ENCODE data around the gene CDK19. TPM values are rescaled to one million over a fixed set of nuclear protein-coding genes. Genes with fewer than 3 reads are reported as not detected.

CDK19 gene
- total RNA-seq, 3 donors from 2014 or later (not counting 1 experiment from before 2014, with no cell fraction given): 21.2 to 30.8 (median 25.9) TPM

GRCh38 chr6:110620065-110620464 lies 195.2 kb downstream of the CDK19 start:
- H3K4me1 ChIP-seq (ENCODE audit: control insufficient read depth, insufficient read depth, low read length): no peaks in the 10 kb centered on the region
- peaks cover 26% of the 10 kb centered on the region for H3K36me3 ChIP-seq (ENCODE audit: control insufficient read depth, insufficient read depth, low read length)
- DNase-seq (no peak), ATAC-seq (no peak)
- no peak overlapping the region for H3K4me3 ChIP-seq (ENCODE audit: low read length)
- Mint-ChIP-seq H3K4me3 (no peak overlapping the region), H3K27me3 (ENCODE audit: low read depth in 2 of 2) (no peaks in the 10 kb centered on the region), H3K4me1 (peaks cover 4 to 8% of the 10 kb centered on the region in 2 donors), H3K9me3 (no peaks in the 10 kb centered on the region), H3K36me3 (peaks cover 31% of the 10 kb centered on the region), H3K27ac (peak overlapping the region in 1 of 2 donors; percentile 27)
- no peaks in the 10 kb centered on the region for H3K9me3 ChIP-seq (ENCODE audit: control insufficient read depth, insufficient read depth, low read length)
- H3K27ac ChIP-seq (ENCODE audit: low read length): no peak overlapping the region
- 92% methylated on average over 1 of the region's 1 CpG for WGBS (ENCODE audit: insufficient coverage)
- H3K27me3 ChIP-seq (ENCODE audit: control insufficient read depth, insufficient read depth, low read length): no peaks in the 10 kb centered on the region
- intact Hi-C loops (cut with micrococcal nuclease): no loop called here
- no peak for TF ChIP-seq CTCF (IDR thresholded peaks at IDR 0.05)

- intact Hi-C loops (cut with micrococcal nuclease): no loop called here
- no peaks in the 10 kb centered on the region for H3K9me3 Mint-ChIP-seq
- DNase-seq (no peak), ATAC-seq (no peak)
- peaks cover 31% of the 10 kb centered on the region for H3K36me3 Mint-ChIP-seq
- no peaks in the 10 kb centered on the region for H3K27me3 Mint-ChIP-seq (ENCODE audit: low read depth in 2 of 2)
- Histone ChIP-seq H3K4me3 (ENCODE audit: low read length) (no peak overlapping the region), H3K4me1 (ENCODE audit: control insufficient read depth, insufficient read depth, low read length) (no peaks in the 10 kb centered on the region), H3K9me3 (ENCODE audit: control insufficient read depth, insufficient read depth, low read length) (no peaks in the 10 kb centered on the region), H3K36me3 (ENCODE audit: control insufficient read depth, insufficient read depth, low read length) (peaks cover 26% of the 10 kb centered on the region), H3K27me3 (ENCODE audit: control insufficient read depth, insufficient read depth, low read length) (no peaks in the 10 kb centered on the region), H3K27ac (ENCODE audit: low read length) (no peak overlapping the region)
- no peak overlapping the region for H3K4me3 Mint-ChIP-seq
- no peak for TF ChIP-seq CTCF (IDR thresholded peaks at IDR 0.05)
- H3K27ac Mint-ChIP-seq: no peak overlapping the region
- H3K4me1 Mint-ChIP-seq: peaks cover 8% of the 10 kb centered on the region in 2 donors
- 85% methylated on average over 2 of the region's 2 CpGs for WGBS (ENCODE audit: insufficient coverage)
These were observed 195.9 kb downstream of the CDK19 start for GRCh38 chr6:110619275-110619908.

- no peak for TF ChIP-seq CTCF (IDR thresholded peaks at IDR 0.05)
- no peaks in the 10 kb centered on the region for H3K27me3 Mint-ChIP-seq (ENCODE audit: low read depth in 2 of 2)
- no peaks in the 10 kb centered on the region for H3K27me3 ChIP-seq (ENCODE audit: control insufficient read depth, insufficient read depth, low read length)
- H3K4me1 Mint-ChIP-seq: peaks cover 8 to 11% of the 10 kb centered on the region in 2 donors
- no peak overlapping the region for H3K4me3 Mint-ChIP-seq
- no peaks in the 10 kb centered on the region for H3K9me3 ChIP-seq (ENCODE audit: control insufficient read depth, insufficient read depth, low read length)
- peaks cover 31% of the 10 kb centered on the region for H3K36me3 ChIP-seq (ENCODE audit: control insufficient read depth, insufficient read depth, low read length)
- H3K27ac ChIP-seq (ENCODE audit: low read length): no peak overlapping the region
- H3K27ac Mint-ChIP-seq: no peak overlapping the region
- H3K36me3 Mint-ChIP-seq: peaks cover 36% of the 10 kb centered on the region
- WGBS (ENCODE audit: insufficient coverage): 89% methylated on average over 1 of the region's 3 CpGs
- intact Hi-C loops (cut with micrococcal nuclease): no loop called here
- no peak for ATAC-seq
- H3K4me3 ChIP-seq (ENCODE audit: low read length): no peak overlapping the region
- no peak for DNase-seq
- no peaks in the 10 kb centered on the region for H3K4me1 ChIP-seq (ENCODE audit: control insufficient read depth, insufficient read depth, low read length)
- H3K9me3 Mint-ChIP-seq: no peaks in the 10 kb centered on the region
These were observed 196.5 kb downstream of the CDK19 start for GRCh38 chr6:110618591-110619267.

All from natural killer cell (primary cell).